Common myeloid progenitor, CD34-positive (primary cell): Measurements from ENCODE around the gene FBXO21.
"Not testable (repeated sequence)": the region's sequence is repeated elsewhere in the genome, so short reads cannot be mapped to it uniquely, and the experiment has no call there.

ENCODE experiments used
- CTCF ChIA-PET: fragments of 350-600 bp; sonication (Branson Sonifier 250); formaldehyde crosslinking; loops from one replicate; lab custom pipeline; 2021; ENCODE audit warnings: antibody characterized with exemption; lab: Charles Lee
- POLR2A ChIA-PET: fragments of 350-600 bp; sonication (Branson Sonifier 250); formaldehyde crosslinking; loops from one replicate; lab custom pipeline; 2021; ENCODE audit warnings: antibody characterized with exemption; lab: Charles Lee
- DNase-seq, 3 donors: peaks; one replicate each; pipeline versions ENCODE4 v3.0.0 to v3.0.0-alpha.2; 2013
- H3K27ac ChIP-seq, 2 experiments: 1 replicate in 1 of 2; 2 replicates in 1 of 2; pipeline ENCODE4 v1.7.0; 2013; ENCODE audit warnings: inconsistent platforms in 2 of 2, low read length in 2 of 2, mild to moderate bottlenecking in 2 of 2, low read depth in 1 of 2, moderate library complexity in 1 of 2; ENCODE audit not compliant: severe bottlenecking in 2 of 2, insufficient read depth in 1 of 2, poor library complexity in 1 of 2
- H3K27me3 ChIP-seq, 5 experiments: replicated peaks in 2 of 5; 1 replicate in 3 of 5; 2 replicates in 2 of 5; pipeline versions ENCODE4 v1.6.1 to v1.7.0; 2013; ENCODE audit warnings: low read length in 4 of 5, mild to moderate bottlenecking in 2 of 5, moderate library complexity in 2 of 5, inconsistent platforms in 1 of 5; ENCODE audit not compliant: insufficient read depth in 5 of 5, control insufficient read depth in 4 of 5
- H3K36me3 ChIP-seq, 4 experiments: 1 replicate in 2 of 4; 2 replicates in 2 of 4; pipeline versions ENCODE4 v1.6.1 to v1.7.0; 2013; ENCODE audit warnings: low read length in 3 of 4, control low read depth in 1 of 4, mild to moderate bottlenecking in 1 of 4; ENCODE audit not compliant: control insufficient read depth in 4 of 4, insufficient read depth in 4 of 4
- H3K4me1 ChIP-seq, 4 experiments: 1 replicate in 3 of 4; 2 replicates in 1 of 4; pipeline versions ENCODE4 v1.6.1 to v1.7.1; 2013; ENCODE audit warnings: low read length in 3 of 4, mild to moderate bottlenecking in 3 of 4, control low read depth in 1 of 4, inconsistent platforms in 1 of 4, moderate library complexity in 1 of 4; ENCODE audit not compliant: control insufficient read depth in 4 of 4, insufficient read depth in 4 of 4; ENCODE audit errors: control extremely low read depth in 1 of 4
- H3K4me3 ChIP-seq, 7 experiments: 1 replicate in 4 of 7; 2 replicates in 3 of 7; pipeline versions ENCODE4 v1.5.1 to v1.7.0; 2013; ENCODE audit warnings: mild to moderate bottlenecking in 7 of 7, low read length in 6 of 7, moderate library complexity in 6 of 7, inconsistent platforms in 2 of 7, low read depth in 2 of 7, control low read depth in 1 of 7; ENCODE audit not compliant: insufficient read depth in 4 of 7, control insufficient read depth in 1 of 7; ENCODE audit errors: extremely low read depth in 1 of 7
- H3K9me3 ChIP-seq, 5 experiments: 1 replicate in 4 of 5; 2 replicates in 1 of 5; pipeline versions ENCODE4 v1.6.1 to v1.7.1; 2013; ENCODE audit warnings: low read length in 4 of 5, mild to moderate bottlenecking in 2 of 5, inconsistent platforms in 1 of 5, low read depth in 1 of 5, moderate library complexity in 1 of 5; ENCODE audit not compliant: control insufficient read depth in 4 of 5, insufficient read depth in 2 of 5; ENCODE audit errors: control extremely low read depth in 1 of 5
- WGBS: methylation state at CpG from one replicate; pipeline ENCODE4 v1.1.5; 2013; ENCODE audit not compliant: insufficient coverage; 5-methylcytosine and 5-hydroxymethylcytosine counted together

FBXO21 gene

DNA sequence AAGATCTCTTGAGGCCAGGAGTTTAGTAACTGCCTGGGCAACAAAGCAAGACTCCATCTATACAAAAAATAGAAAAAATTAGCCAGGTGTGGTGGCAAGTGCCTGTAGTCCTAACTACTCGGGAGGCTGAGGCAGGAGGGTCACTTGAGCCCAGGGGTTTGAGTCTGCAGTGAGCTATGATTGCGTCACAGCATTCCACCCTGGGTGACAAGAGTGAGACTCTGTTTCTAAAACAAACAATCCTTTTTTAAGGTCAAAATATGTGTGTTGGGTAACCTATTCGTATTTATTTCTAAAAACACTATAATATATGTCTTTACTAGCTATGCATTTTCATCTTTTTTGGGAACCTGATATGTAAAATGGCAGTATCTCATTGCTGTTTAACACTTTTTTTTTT lies 7.4 kb downstream of the FBXO21 start:
- no peak for DNase-seq

GRCh38 chr12:117181468-117181843 lies 8.8 kb downstream of the FBXO21 start:
- DNase-seq, H3K27ac ChIP-seq, H3K4me1 ChIP-seq, CTCF ChIA-PET, H3K27me3 ChIP-seq, H3K4me3 ChIP-seq, POLR2A ChIA-PET: not testable (repeated sequence)
- 100% methylated on average over 7 of the region's 8 CpGs for WGBS
- peaks cover 14 to 73% (median 32%) of the 10 kb centered on the region in 4 experiments for H3K36me3 ChIP-seq
- peaks cover 0 to 12% (median 6%) of the 10 kb centered on the region in 5 experiments for H3K9me3 ChIP-seq

More for the DNA sequence above, 7.4 kb downstream of the FBXO21 start:
- no peak overlapping the region for H3K27ac ChIP-seq
- H3K36me3 ChIP-seq, result peaks cover 12 to 68% (median 26%) of the 10 kb centered on the region in 4 experiments
- WGBS, result 83% methylated on average over 1 of the region's 3 CpGs
- H3K4me3 ChIP-seq, result no peak overlapping the region
- H3K4me1 ChIP-seq, result no peaks in the 10 kb centered on the region
- H3K9me3 ChIP-seq, result peaks cover 0 to 12% (median 6%) of the 10 kb centered on the region in 5 experiments
- POLR2A ChIA-PET, result no interaction called here
- no peaks in the 10 kb centered on the region for H3K27me3 ChIP-seq
- CTCF ChIA-PET, result interaction anchor here (0.6 kb wide), 1 partner anchor 1125 kb away, joined by 3 read pairs; no protein-coding TSS in a partner anchor

GRCh38 chr12:117180758-117181467 lies 9.4 kb downstream of the FBXO21 start:
- H3K27ac ChIP-seq, result no peak overlapping the region
- H3K27me3 ChIP-seq, result no peaks in the 10 kb centered on the region
- no peaks in the 10 kb centered on the region for H3K4me1 ChIP-seq
- 20% methylated on average over 1 of the region's 4 CpGs for WGBS
- ChIA-PET CTCF (interaction anchor here (0.6 kb wide), 1 partner anchor 202 kb away, joined by 3 read pairs; no protein-coding TSS in a partner anchor), POLR2A (no interaction called here)
- peaks cover 0 to 12% (median 6%) of the 10 kb centered on the region in 5 experiments for H3K9me3 ChIP-seq
- peaks cover 14 to 73% (median 33%) of the 10 kb centered on the region in 4 experiments for H3K36me3 ChIP-seq
- no peak overlapping the region for H3K4me3 ChIP-seq
- DNase-seq, result peak in 1 of 3 donors; percentile 13

DNA sequence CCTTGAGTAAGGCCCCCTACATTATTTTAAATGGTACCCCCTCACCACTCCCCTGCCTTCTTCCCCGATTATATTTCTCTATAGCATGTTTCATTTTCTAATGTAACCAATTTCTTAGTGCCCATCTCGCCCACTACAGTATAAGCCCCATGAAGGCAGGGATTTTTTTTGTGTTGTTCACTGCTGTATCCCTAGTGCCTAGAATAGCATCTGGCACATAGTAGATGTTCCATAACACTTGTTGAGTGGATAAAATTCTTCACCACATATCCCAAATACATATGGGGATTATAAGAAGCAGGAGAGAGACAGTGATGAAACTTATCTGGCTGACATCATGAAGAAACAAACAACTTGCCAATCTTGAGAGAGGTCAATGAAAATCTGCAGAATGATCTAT lies 11.5 kb downstream of the FBXO21 start:
- POLR2A ChIA-PET, result no interaction called here
- DNase-seq, result no peak
- Histone ChIP-seq H3K36me3 (peaks cover 22 to 75% (median 41%) of the 10 kb centered on the region in 4 experiments), H3K4me1 (no peaks in the 10 kb centered on the region), H3K4me3 (no peak overlapping the region), H3K27ac (no peak overlapping the region), H3K9me3 (peaks cover 0 to 12% (median 6%) of the 10 kb centered on the region in 5 experiments), H3K27me3 (no peaks in the 10 kb centered on the region)
- WGBS, result 100% methylated on average over 1 of the region's 2 CpGs
- CTCF ChIA-PET, result no interaction called here

DNA sequence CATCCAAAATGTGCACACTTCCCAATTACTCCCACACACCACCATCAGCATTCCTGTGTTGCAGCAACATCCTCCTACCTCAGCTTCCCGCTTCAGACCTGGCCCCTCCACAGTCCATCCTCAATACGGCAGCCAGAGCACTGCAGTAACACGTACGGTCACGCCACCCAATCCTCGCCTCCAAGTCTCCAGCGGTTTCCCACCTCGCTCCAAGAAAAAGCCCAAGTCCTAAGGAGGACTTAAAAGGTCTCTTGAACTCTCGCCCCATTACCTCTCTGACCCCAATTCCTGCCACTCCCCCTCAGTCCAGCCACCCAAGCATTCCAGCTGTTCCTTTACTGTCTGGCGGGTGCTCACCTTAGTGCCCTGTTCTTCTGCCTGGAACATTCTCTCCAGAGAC lies 12.0 kb downstream of the FBXO21 start:
- 86% methylated on average over 10 of the region's 10 CpGs for WGBS

GRCh38 chr12:117172168-117172567 lies 18.1 kb downstream of the FBXO21 start:
- Histone ChIP-seq H3K9me3 (no peaks in the 10 kb centered on the region), H3K27ac (no peak overlapping the region), H3K4me1 (no peaks in the 10 kb centered on the region), H3K27me3 (no peaks in the 10 kb centered on the region), H3K36me3 (peaks cover 27 to 79% (median 42%) of the 10 kb centered on the region in 4 experiments), H3K4me3 (no peak overlapping the region)
- WGBS, result 100% methylated on average over 3 of the region's 3 CpGs
- DNase-seq, result no peak
- ChIA-PET CTCF (no interaction called here), POLR2A (no interaction called here)

More for the DNA sequence above, 12.0 kb downstream of the FBXO21 start:
- CTCF ChIA-PET, result no interaction called here
- Histone ChIP-seq H3K4me1 (no peaks in the 10 kb centered on the region), H3K27ac (no peak overlapping the region), H3K9me3 (peaks cover 0 to 12% (median 6%) of the 10 kb centered on the region in 5 experiments), H3K4me3 (no peak overlapping the region), H3K27me3 (no peaks in the 10 kb centered on the region), H3K36me3 (peaks cover 21 to 79% (median 40%) of the 10 kb centered on the region in 4 experiments)
- DNase-seq, result no peak
- POLR2A ChIA-PET, result no interaction called here

- Histone ChIP-seq H3K4me3 (no peak overlapping the region), H3K4me1 (no peaks in the 10 kb centered on the region), H3K27me3 (no peaks in the 10 kb centered on the region), H3K9me3 (no peaks in the 10 kb centered on the region), H3K27ac (no peak overlapping the region), H3K36me3 (peaks cover 27 to 79% (median 44%) of the 10 kb centered on the region in 4 experiments)
- POLR2A ChIA-PET, result no interaction called here
- no peak for DNase-seq
- CTCF ChIA-PET, result no interaction called here
- no CpG with 5 or more reads among the region's 2 CpGs for WGBS
Measured at GRCh38 chr12:117171499-117172162, 18.6 kb downstream of the FBXO21 start.
